SJSA1 (cell line): ENCODE results near the gene CENPVL1. TPM values are rescaled to one million over a fixed set of nuclear protein-coding genes. Genes with fewer than 3 reads are reported as not detected.
"Not testable (repeated sequence)": the region's sequence is repeated elsewhere in the genome, so short reads cannot be mapped to it uniquely, and the experiment has no call there.

Experiments
- DNase-seq, 2 experiments: peaks; one replicate each; pipeline ENCODE4 v3.0.0-alpha.2; 2015 to 2020; ENCODE audit warnings: low spot score in 2 of 2, low read depth in 1 of 2
- H3K27ac ChIP-seq: fragments of 250-450 bp; sonication (Bioruptor Pico); 2 replicates; pipeline ENCODE4 v1.5.1; 2020; ENCODE audit warnings: mild to moderate bottlenecking, moderate library complexity
- H3K27me3 ChIP-seq: fragments of 250-450 bp; sonication (Bioruptor Pico); replicated peaks from 2 replicates; pipeline ENCODE4 v1.5.1; 2020; ENCODE audit warnings: mild to moderate bottlenecking, moderate library complexity
- H3K36me3 ChIP-seq: fragments of 250-450 bp; sonication (Bioruptor Pico); 2 replicates; pipeline ENCODE4 v1.5.1; 2020; ENCODE audit warnings: mild to moderate bottlenecking
- H3K4me1 ChIP-seq: fragments of 250-450 bp; sonication (Bioruptor Pico); replicated peaks from 2 replicates; pipeline ENCODE4 v1.6.1; 2021; ENCODE audit warnings: mild to moderate bottlenecking
- H3K4me3 ChIP-seq: fragments of 250-450 bp; sonication (Bioruptor Pico); 2 replicates; pipeline ENCODE4 v1.5.1; 2020; ENCODE audit warnings: mild to moderate bottlenecking
- H3K9me3 ChIP-seq: fragments of 250-450 bp; sonication (Bioruptor Pico); replicated peaks from 2 replicates; pipeline ENCODE4 v1.5.1; 2020; ENCODE audit warnings: mild to moderate bottlenecking
- total RNA-seq: library from RNA; depleted of rRNA; stranded (reverse); fragments of >200 nt; shearing (Covaris generic); gene quantifications from 2 replicates; pipeline ENCODE4 v1.2.3, GENCODE V29; 2014; rRNA removed

The CENPVL1 gene
- total RNA-seq: not detected in 2 replicates

DNA sequence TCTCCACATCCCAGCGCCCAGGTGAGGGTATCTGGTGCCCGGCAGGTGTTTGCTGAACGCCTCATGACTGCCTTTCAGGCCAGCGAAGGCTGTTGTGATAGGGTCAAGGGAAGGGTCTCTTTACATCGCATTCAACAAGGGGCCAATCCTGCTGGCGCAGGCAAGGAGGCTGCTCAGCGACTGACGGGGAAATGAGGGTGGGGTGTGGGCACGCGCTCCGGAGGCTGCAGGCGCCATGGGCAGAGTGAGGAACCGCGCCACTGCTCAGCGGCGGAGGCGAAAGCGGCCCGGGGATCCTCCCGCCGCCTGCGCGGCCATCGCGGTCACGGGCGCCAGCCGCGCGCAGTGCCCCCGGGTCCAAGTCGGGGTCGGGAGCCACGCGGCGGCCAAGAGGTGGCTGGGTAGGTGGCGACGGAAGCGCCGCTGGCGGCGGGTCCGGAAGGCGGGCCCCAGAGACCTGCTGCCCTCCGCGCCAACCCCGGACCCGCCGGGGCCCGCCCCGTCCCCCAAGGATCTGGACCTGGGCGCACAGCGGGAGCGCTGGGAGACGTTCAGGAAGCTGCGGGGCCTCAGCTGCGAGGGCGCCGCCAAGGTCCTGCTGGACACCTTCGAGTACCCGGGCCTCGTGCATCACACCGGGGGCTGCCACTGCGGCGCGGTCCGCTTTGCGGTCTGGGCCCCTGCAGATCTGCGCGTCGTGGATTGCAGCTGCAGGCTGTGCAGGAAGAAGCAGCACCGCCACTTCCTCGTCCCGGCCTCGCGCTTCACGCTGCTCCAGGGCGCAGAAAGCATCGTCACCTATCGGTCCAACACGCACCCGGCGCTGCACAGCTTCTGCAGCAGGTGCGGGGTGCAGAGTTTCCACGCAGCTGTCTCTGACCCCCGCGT lies at the start of gene CENPVL1:
Gene CENPVL1, plus strand, starts transcription at position 236 of the 888 bp plus-strand sequence. Its CDS starts 0 bp downstream, at position 236.
- not testable (repeated sequence) for DNase-seq, H3K9me3 ChIP-seq, H3K27me3 ChIP-seq, H3K4me1 ChIP-seq, H3K4me3 ChIP-seq, H3K36me3 ChIP-seq, H3K27ac ChIP-seq

DNA sequence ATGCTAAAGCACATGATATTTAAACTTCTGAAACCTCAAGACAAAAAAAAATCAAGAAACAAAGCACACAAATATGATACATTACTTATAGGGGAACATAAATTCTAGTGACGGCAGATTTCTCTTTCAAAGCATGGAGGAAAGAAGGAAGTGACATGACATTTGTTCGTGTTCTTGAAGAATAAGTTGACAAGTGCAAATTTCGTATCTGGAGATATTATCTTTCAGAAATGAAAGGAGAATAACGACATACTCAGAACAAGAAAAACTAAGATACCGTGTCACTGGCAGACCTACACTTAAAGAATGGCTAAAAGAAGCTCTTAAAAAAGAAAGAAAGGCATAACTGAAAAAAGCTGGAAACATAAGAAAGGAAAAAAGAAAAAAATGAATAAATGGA lies 44.3 kb upstream of the CENPVL1 start:
- H3K36me3 ChIP-seq: no peaks in the 10 kb centered on the region
- no peak for DNase-seq
- H3K9me3 ChIP-seq: no peaks in the 10 kb centered on the region
- H3K4me3 ChIP-seq: no peak overlapping the region
- no peak overlapping the region for H3K27ac ChIP-seq
- no peaks in the 10 kb centered on the region for H3K4me1 ChIP-seq
- H3K27me3 ChIP-seq: no peaks in the 10 kb centered on the region

- H3K4me3 ChIP-seq, DNase-seq, H3K27me3 ChIP-seq, H3K4me1 ChIP-seq, H3K36me3 ChIP-seq, H3K9me3 ChIP-seq, H3K27ac ChIP-seq: not testable (repeated sequence)
Measured at GRCh38 chrX:51679689-51680433, 30.5 kb upstream of the CENPVL1 start.

DNA sequence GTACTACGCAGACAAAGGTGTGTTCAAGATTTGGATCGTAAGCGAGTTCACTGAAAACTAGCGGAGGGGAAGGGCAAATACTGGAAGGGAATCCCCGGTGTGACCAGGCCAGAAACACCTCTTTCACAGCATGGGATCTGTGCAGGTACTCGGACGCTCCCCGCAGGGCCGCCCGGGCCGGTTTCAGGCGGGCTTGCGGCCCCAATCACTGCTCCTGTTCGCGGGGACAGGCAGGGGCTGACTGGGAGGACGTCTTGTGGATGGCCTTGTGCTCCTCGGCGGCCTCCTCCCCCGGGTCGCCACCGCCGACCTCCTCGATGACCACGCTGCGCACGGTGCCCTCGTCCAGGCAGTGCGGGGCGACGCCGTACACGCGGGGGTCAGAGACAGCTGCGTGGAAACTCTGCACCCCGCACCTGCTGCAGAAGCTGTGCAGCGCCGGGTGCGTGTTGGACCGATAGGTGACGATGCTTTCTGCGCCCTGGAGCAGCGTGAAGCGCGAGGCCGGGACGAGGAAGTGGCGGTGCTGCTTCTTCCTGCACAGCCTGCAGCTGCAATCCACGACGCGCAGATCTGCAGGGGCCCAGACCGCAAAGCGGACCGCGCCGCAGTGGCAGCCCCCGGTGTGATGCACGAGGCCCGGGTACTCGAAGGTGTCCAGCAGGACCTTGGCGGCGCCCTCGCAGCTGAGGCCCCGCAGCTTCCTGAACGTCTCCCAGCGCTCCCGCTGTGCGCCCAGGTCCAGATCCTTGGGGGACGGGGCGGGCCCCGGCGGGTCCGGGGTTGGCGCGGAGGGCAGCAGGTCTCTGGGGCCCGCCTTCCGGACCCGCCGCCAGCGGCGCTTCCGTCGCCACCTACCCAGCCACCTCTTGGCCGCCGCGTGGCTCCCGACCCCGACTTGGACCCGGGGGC lies 28.2 kb upstream of the CENPVL1 start:
- DNase-seq, H3K27me3 ChIP-seq, H3K4me1 ChIP-seq, H3K36me3 ChIP-seq, H3K4me3 ChIP-seq, H3K9me3 ChIP-seq, H3K27ac ChIP-seq: not testable (repeated sequence)

GRCh38 chrX:51682720-51683062 lies 27.6 kb upstream of the CENPVL1 start, which contains the start of gene CENPVL2:
Gene CENPVL2, minus strand, starts transcription at chrX:51682831. Its CDS starts 0 bp downstream, at chrX:51682831.
- not testable (repeated sequence) for H3K4me3 ChIP-seq, DNase-seq, H3K36me3 ChIP-seq, H3K27me3 ChIP-seq, H3K9me3 ChIP-seq, H3K27ac ChIP-seq, H3K4me1 ChIP-seq

- no peak for DNase-seq
- Histone ChIP-seq H3K27ac (no peak overlapping the region), H3K4me3 (no peak overlapping the region), H3K4me1 (no peaks in the 10 kb centered on the region), H3K36me3 (no peaks in the 10 kb centered on the region), H3K9me3 (no peaks in the 10 kb centered on the region), H3K27me3 (no peaks in the 10 kb centered on the region)
Measured at GRCh38 chrX:51694254-51694653, 16.1 kb upstream of the CENPVL1 start.

DNA sequence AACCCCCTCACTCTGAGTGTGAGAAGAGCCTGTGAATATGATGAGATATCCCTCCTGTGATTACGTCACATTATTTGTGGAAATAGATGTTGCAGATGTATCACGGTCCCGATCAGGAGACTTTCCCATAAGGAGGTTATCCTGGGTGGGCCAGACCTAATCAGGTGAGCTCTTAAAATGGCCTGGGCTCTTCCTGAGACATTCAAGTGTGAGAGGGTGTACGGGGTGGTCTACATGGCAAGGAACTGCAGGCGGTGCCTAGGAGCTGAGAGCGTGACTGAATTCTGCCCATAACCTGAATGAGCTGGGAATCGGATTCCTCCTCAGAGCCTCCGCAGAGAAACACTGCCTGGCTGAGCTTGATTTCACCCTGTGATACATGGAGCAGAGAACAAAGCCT lies 12.9 kb upstream of the CENPVL1 start:
- no peaks in the 10 kb centered on the region for H3K9me3 ChIP-seq
- DNase-seq: no peak
- no peaks in the 10 kb centered on the region for H3K27me3 ChIP-seq
- no peak overlapping the region for H3K4me3 ChIP-seq
- no peak overlapping the region for H3K27ac ChIP-seq
- H3K36me3 ChIP-seq: no peaks in the 10 kb centered on the region
- H3K4me1 ChIP-seq: no peaks in the 10 kb centered on the region

- not testable (repeated sequence) for H3K4me1 ChIP-seq, H3K4me3 ChIP-seq, H3K9me3 ChIP-seq, H3K36me3 ChIP-seq, DNase-seq, H3K27ac ChIP-seq, H3K27me3 ChIP-seq
Measured at GRCh38 chrX:51712943-51713647, 2.8 kb downstream of the CENPVL1 start.

- Histone ChIP-seq H3K36me3 (no peaks in the 10 kb centered on the region), H3K4me3 (no peak overlapping the region), H3K4me1 (no peaks in the 10 kb centered on the region), H3K27me3 (no peaks in the 10 kb centered on the region), H3K27ac (no peak overlapping the region), H3K9me3 (no peaks in the 10 kb centered on the region)
- DNase-seq: no peak
Measured at GRCh38 chrX:51728202-51728601, 17.9 kb downstream of the CENPVL1 start.

DNA sequence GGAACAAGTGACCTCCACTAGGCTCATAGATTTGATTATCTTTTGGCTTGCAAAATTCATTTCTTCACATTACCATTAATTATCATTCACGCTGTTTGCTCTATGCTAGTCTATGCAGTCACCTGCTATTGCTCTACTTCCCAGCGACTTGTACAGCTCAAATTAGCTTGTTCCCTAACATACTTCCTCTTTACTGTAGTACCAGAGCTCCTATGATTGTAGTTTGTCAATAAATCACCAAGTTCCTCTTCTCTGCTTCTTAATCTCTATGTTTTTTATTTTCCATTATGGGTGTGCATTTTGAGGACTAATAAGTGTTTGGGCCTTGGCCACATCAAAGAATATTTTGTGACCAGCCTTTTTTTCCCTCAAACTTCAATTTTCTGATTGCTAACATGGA lies 26.8 kb downstream of the CENPVL1 start:
- Histone ChIP-seq H3K36me3 (no peaks in the 10 kb centered on the region), H3K4me1 (no peaks in the 10 kb centered on the region), H3K27me3 (no peaks in the 10 kb centered on the region), H3K4me3 (no peak overlapping the region), H3K27ac (no peak overlapping the region), H3K9me3 (no peaks in the 10 kb centered on the region)
- no peak for DNase-seq

DNA sequence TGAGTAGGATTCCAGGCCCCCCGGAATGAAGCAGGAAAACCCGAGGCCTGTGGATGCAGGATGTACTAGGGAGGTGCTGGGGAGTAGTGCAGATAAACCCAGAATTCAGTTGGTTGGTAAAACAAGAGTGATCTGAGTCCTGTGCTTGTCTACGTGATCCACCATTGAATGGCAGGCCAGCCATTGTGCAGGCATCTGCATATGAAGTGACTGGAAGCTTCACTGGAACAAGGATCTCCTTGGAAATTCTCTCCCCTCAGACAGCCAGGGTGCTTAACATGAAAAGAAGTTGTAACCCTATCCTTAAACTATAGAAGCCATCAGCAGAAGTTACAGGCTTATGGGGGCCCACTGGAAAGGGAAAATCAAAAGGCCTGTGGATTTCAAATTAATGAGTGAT lies 32.3 kb downstream of the CENPVL1 start:
- Histone ChIP-seq H3K9me3 (no peaks in the 10 kb centered on the region), H3K36me3 (no peaks in the 10 kb centered on the region), H3K27ac (no peak overlapping the region), H3K4me1 (peaks cover 4% of the 10 kb centered on the region; the same call in 1 of the 2 replicates), H3K27me3 (no peaks in the 10 kb centered on the region), H3K4me3 (no peak overlapping the region; the same call in 1 of the 2 replicates)
- no peak for DNase-seq

DNA sequence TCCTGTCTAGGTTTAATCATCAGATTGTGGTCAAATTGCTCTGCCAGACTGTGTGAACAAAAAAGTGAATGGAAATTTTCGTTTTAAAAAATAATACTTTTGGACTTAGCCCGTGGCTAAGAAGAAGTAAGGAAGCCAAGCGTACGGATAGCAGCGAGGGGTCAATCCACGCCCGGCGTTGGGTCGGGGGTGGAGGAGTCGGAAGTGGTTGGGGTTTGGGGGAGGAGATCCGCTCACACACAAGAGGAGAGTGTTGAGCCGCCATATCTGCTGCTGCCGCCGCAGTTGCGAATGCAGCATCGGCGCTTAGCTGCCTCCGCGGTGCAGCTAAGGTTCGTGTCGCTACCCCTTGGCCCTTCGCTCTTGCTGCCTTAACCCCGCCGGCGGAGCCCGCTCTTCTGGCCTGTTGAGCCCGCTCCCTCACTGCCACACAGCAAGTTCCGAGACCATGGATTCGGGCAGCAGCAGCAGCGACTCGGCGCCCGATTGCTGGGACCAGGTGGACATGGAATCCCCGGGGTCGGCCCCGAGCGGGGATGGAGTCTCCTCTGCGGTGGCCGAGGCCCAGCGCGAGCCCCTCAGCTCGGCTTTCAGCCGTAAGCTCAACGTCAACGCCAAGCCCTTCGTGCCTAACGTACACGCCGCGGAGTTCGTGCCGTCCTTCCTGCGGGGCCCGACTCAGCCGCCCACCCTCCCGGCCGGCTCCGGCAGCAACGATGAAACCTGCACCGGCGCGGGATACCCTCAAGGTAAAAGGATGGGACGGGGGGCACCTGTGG lies 33.1 kb downstream of the CENPVL1 start, which contains the start of gene GSPT2:
Gene GSPT2, plus strand, starts transcription at position 264 of the 779 bp plus-strand sequence. Its CDS starts 185 bp downstream, at position 449.
- peak; percentile 45 to 65 for DNase-seq
- Histone ChIP-seq H3K27ac (no peak within 1 kb of the TSS; the same call in 1 of the 2 replicates), H3K4me1 (peaks cover 4% of the 10 kb centered on the region; the same call in 1 of the 2 replicates)

More for the DNA sequence above, 33.1 kb downstream of the CENPVL1 start, which contains the start of gene GSPT2:
- Histone ChIP-seq H3K36me3 (no peaks in the 10 kb centered on the region), H3K27me3 (no peaks in the 10 kb centered on the region), H3K9me3 (no peaks in the 10 kb centered on the region), H3K4me3 (peak within 1 kb of the TSS; percentile 69)
